HG02588 (cell line): ENCODE results near the gene CREM.
"Not testable (repeated sequence)": the region's sequence is repeated elsewhere in the genome, so short reads cannot be mapped to it uniquely, and the experiment has no call there.

Source experiments
- ATAC-seq: cut with Tn5 transposase; IDR thresholded peaks from one replicate; pipeline ENCODE4 v1.9.1; 2021; ENCODE audit warnings: mild to moderate bottlenecking, moderate library complexity; ENCODE audit not compliant: unreplicated experiment

Gene CREM

GRCh38 chr10:35191523-35191922 is 64.9 kb downstream of the CREM start:
- ATAC-seq, result no peak

DNA sequence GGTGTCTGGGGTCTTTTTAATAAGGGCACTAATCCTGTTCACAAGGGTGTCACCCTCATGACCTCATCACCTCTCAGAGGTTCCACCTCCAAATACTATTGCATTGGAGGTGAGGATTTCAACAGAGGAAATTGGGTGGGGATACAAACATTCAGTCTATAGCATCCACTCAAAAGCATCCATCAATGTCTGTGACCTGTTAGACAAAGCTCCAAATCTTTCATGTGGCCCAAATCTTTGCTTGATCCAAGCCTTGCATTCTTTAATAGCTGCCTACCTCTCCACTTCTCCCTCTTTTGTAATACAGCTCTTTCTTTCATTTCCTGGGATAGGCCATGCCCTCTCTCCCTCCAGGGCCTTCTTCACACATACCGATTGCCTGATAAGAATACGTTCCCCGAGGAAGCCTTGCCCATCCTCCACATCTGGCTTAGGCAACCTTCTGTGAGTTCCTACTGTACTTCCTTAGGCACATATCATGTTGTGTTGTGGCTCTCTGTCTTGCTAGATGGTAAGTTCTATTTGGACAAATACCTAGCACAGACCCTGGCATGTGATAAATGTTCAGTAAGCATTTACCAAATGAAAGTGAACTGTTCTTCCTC is 66.1 kb downstream of the CREM start:
- ATAC-seq, result no peak

- no peak for ATAC-seq
Measured at GRCh38 chr10:35194471-35194870, 67.8 kb downstream of the CREM start.

- no peak for ATAC-seq
Measured at GRCh38 chr10:35194906-35195305, 68.3 kb downstream of the CREM start.

DNA sequence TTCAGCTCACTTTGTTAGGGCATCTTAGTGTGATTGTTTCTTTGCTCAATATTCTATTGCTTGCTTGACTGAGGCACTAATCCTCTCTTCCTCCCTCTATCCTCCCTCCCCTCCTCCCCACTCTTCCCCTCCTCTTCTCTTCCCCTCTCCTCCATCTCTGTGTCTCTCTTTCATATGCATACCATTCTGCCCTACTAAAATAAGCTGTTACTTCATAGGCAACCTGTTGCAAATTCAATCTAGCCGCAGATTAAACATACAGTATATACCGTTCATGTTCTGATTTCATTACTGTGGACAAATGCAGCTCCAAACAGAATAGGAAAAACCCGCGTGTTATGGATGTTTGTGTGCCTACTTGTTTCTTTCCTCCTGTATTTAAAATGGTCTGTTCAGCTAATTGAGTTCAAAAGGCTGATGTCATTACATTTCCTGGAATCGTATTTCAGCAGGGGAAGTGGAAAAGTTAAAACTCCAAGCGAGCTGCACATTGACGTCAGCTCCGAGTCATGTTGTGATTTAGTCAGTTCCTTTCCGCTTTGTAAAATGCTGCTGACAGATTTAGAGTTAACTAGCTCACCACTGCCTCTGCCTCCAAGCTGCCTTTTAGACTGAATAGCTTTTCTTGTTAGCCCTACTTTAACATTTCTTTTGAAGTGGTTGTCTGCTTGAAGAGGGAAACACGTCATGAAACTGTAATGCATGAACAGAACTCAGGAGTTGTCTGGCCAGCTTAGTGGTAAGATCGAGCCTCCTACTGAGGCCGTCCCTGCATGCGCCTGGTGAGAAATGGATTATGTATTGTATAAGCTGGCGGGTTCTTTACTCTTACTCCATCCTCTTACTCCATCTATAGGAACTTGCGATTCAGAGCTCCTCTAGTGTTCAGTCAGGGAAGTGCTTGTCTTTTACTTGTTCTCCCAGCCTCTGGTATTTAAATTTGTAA is 69.0 kb downstream of the CREM start:
- peak; percentile 99 for ATAC-seq

DNA sequence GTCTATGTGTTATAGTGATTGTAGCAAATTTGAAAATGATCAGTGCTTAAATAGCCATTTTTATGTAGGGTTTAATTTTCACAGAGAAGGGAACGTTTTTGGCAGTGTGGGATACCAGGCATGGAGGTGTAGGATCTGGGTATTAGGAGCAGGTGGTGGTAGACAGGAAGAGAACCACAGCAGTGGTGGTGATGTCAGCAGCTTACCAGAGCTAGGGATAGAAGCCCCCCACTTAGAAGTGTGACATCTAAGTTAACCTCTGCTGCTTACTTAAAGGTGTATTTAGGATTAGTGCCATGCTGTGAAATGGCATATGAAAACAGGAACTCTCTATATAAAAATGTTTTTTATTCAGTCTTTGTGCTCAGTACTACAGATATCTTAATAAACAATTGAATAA is 73.8 kb downstream of the CREM start:
- ATAC-seq, result no peak

GRCh38 chr10:35201234-35201633 is 74.6 kb downstream of the CREM start:
- ATAC-seq, result no peak

DNA sequence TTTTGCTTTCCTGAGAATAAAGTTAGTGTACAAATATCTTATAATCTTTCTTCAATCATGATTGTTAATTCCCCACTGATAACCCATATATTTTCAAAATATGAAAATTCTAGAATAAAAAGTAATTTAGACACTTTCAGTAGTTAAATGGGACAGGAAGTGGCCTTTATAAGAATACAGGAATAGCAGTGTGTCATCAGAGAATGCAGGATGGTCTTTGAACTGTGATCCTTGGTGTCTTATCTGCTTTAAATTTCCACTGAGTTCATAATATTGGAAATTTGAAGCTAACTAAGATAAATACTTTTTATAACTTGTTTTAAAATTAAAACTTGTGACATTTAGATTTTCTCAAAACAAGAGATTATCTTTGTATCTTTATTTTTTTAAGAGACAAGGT is 75.4 kb downstream of the CREM start:
- ATAC-seq, result no peak

- ATAC-seq, result no peak
Measured at GRCh38 chr10:35203745-35204144, 77.1 kb downstream of the CREM start.

DNA sequence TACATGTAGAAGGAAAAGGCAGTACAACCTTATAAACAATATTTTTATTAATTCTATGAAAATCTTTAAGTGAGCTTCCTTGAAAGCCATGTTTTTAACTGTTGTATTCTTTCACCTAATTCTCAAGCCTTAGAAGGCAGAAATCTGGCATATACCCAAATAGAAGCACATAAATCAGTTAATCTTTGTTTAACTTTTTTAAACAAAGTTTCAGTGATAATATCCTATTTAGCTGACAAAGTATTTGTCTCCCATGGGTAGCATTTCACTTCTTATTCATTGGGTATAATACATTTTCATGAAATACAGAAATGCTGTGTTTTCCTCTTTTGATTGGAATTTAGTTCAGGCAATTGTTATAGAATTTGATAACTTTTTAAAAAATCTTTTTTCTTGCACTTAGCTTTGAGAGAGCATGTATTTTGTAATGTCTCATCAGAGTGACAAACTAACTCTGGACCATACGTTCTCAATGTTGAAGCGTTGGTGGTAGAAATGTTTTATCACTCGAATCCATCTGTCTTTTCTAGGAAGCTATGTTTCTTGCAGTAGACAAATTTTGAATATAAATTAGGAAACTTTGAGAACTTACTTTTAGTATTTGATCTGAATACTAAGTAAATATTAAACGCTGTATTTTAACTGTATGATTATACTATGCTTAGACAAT is 78.1 kb downstream of the CREM start:
- ATAC-seq, result no peak

- ATAC-seq, result no peak
Measured at GRCh38 chr10:35206274-35206673, 79.6 kb downstream of the CREM start.

- peak; percentile 67 for ATAC-seq
Measured at GRCh38 chr10:35208536-35208935, 81.9 kb downstream of the CREM start.

DNA sequence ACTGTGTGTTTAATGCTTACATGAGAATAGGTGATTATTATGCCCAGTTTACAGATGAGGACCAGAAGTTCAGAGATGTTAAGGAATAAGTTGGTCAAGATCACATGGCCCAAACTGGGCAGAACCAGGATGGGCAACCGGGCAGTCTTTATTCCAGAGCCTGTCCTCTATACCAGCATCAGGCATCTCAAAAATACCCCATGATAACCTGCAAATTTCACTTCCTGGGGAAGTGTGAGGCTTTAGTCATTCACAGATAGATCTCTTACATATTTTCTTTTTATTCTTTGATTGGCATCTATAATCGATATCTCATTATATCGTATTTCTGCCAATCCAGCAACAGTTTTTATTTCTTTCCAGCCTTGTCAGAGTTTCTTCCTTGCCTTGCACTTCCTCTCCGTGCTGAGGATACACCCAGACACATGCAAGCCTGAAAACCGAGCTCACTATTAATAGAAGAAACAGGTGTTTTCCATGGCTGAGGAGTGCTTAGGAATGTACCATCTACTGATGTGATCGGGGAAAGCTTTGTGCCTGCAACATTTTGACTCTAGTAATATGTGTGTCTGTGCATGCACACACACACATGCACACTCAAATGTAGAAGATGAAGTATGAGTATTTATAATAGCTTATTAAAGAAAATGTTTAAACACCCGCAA is 82.4 kb downstream of the CREM start:
- peak; percentile 13 for ATAC-seq

DNA sequence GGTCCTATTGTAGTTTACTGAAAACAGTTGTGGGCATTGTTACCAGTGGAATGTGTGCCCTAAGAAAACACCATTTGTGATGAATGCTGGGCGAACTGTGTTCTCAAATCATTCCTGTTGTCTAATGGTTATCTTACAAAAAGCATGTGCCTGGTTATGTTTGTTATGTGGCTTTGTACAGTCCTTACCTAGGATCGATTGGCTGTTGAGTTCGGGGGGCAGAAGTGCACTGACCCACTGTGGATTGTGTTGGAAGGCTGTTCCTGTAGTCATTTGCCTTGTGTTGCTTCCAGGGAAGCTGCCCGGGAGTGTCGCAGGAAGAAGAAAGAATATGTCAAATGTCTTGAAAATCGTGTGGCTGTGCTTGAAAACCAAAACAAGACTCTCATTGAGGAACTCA is 84.3 kb downstream of the CREM start:
- no peak for ATAC-seq

DNA sequence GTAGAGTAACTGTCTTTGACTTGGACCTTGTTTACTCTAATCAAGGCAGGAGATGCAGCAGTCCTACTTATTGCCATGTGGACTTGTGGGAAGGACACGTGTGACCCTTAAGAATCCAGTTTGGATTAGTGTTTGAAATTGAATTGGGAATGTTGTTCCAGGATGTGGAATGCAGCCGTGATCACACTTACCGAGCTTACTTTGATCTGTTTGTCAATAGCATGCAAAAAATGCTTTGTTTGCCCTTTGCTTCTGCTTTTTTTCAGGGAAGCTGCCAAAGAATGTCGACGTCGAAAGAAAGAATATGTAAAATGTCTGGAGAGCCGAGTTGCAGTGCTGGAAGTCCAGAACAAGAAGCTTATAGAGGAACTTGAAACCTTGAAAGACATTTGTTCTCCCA is 84.7 kb downstream of the CREM start:
- ATAC-seq, result no peak

- no peak for ATAC-seq
Measured at GRCh38 chr10:35212856-35213255, 86.2 kb downstream of the CREM start.

GRCh38 chr10:35213699-35214098 is 87.1 kb downstream of the CREM start:
- no peak for ATAC-seq

GRCh38 chr10:35214607-35215020 is 88.0 kb downstream of the CREM start:
- ATAC-seq, result no peak

- ATAC-seq, result no peak
Measured at GRCh38 chr10:35215107-35215506, 88.5 kb downstream of the CREM start.

GRCh38 chr10:35216303-35216905 is 89.8 kb downstream of the CREM start:
- ATAC-seq, result no peak

DNA sequence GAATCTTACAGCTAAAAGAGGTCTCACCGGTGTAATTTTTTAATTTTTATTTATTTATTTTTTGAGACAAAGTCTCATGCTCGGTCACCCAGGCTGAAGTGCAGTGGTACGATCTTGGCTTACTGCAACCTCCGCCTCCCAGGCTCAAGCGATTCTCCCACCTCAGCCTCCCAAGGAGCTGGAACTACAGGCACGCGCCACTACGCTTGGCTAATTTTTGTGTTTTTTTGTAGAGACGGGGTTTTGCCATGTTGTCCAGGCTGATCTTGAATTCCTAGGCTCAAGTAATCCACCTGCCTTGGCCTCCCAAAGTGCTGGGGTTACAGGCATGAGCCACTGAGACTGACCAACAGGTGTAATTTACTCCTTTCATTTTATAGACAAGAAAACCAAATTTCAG is 90.3 kb downstream of the CREM start:
- ATAC-seq, result not testable (repeated sequence)
